HepG2 (cell line): Measurements from ENCODE around the gene SMIM24. TPM values are rescaled to one million over a fixed set of nuclear protein-coding genes. Genes with fewer than 3 reads are reported as not detected.

Source experiments
- ESRRA ChIP-seq: sonication (generic); formaldehyde crosslinking; IDR thresholded peaks from 2 replicates; pipeline ENCODE4 v1.5.1; 2020; ENCODE audit warnings: mild to moderate bottlenecking, low read depth, missing genetic modification reagents
- HMG20B ChIP-seq: conservative IDR thresholded peaks from 2 replicates; pipeline ENCODE4 v1.6.1; 2016; ENCODE audit warnings: missing genetic modification reagents, missing compliant biosample characterization
- KDM3A ChIP-seq: IDR thresholded peaks from 2 replicates; pipeline ENCODE4 v1.6.1; 2018; ENCODE audit warnings: low read depth, missing compliant biosample characterization
- MYNN ChIP-seq: sonication (generic); formaldehyde crosslinking; IDR thresholded peaks from 2 replicates; pipeline ENCODE4 v1.4.0; 2020; ENCODE audit warnings: mild to moderate bottlenecking, low read depth, missing genetic modification reagents
- NR2F6 ChIP-seq, 2 experiments: IDR thresholded peaks; 2 replicates each; pipeline ENCODE4 v1.6.1; 2016; ENCODE audit warnings: antibody characterized with exemption in 1 of 2, mild to moderate bottlenecking in 1 of 2
- SIX1 ChIP-seq: sonication (generic); formaldehyde crosslinking; IDR thresholded peaks from 2 replicates; pipeline ENCODE4 v1.4.0; 2020; ENCODE audit warnings: missing genetic modification reagents, borderline replicate concordance
- ZNF510 ChIP-seq: sonication (generic); formaldehyde crosslinking; IDR thresholded peaks from 2 replicates; pipeline ENCODE4 v1.4.0; 2020; ENCODE audit warnings: low read depth, mild to moderate bottlenecking, missing genetic modification reagents
- ZNF660 ChIP-seq: sonication (generic); formaldehyde crosslinking; IDR thresholded peaks from 2 replicates; pipeline ENCODE4 v1.5.1; 2020; ENCODE audit warnings: mild to moderate bottlenecking, low read depth, missing genetic modification reagents, borderline replicate concordance
- ZNF782 ChIP-seq: sonication (generic); formaldehyde crosslinking; IDR thresholded peaks from 2 replicates; pipeline ENCODE4 v1.4.0; 2020; ENCODE audit warnings: missing genetic modification reagents, mild to moderate bottlenecking, borderline replicate concordance
- polyA plus RNA-seq, 8 experiments: library from polyadenylated mRNA; depleted of rRNA in 3 of 8; stranded (reverse) in 7 of 8; unstranded in 1 of 8; fragments of >200 nt; fragmentation: Illumina TruSeq in 4 of 8; extraction: Trizol in 4 of 8; gene quantifications; 2 replicates each; pipeline versions ENCODE4 v1.2.1 to v1.2.3, GENCODE V29; 2011 to 2016; ENCODE audit warnings: low read depth in 4 of 8, missing spikeins in 1 of 8, mixed read lengths in 1 of 8; ENCODE audit not compliant: insufficient read depth in 1 of 8
- total RNA-seq, 5 experiments: library from RNA; depleted of rRNA; stranded (reverse); fragments of >200 nt; fragmentation: Illumina TruSeq; extraction: Trizol; gene quantifications; 2 replicates each; pipeline ENCODE4 v1.2.3, GENCODE V29; 2016; ENCODE audit warnings: low read depth in 1 of 5
- TF ChIP-seq, protein P1 (sequence below), 2 experiments: sonication (generic) in 1 of 2; formaldehyde crosslinking in 1 of 2; IDR thresholded peaks; 2 replicates each; pipeline versions ENCODE4 v1.6.1 to v1.9.0; 2014 to 2022; ENCODE audit warnings: antibody characterized with exemption in 1 of 2, borderline replicate concordance in 1 of 2, inconsistent platforms in 1 of 2, low read depth in 1 of 2, missing genetic modification reagents in 1 of 2
- TF ChIP-seq, protein P2 (sequence below): fragments of 450-650 bp; IDR thresholded peaks from 2 replicates; pipeline ENCODE4 v1.6.1; 2016
- TF ChIP-seq, protein P3 (sequence below): sonication (generic); formaldehyde crosslinking; IDR thresholded peaks from 2 replicates; pipeline ENCODE4 v1.5.0; 2020; ENCODE audit warnings: missing genetic modification reagents, mild to moderate bottlenecking, borderline replicate concordance
- TF ChIP-seq, protein P4 (sequence below): sonication (generic); formaldehyde crosslinking; IDR thresholded peaks from 2 replicates; pipeline ENCODE4 v1.8.1; 2023; ENCODE audit warnings: mild to moderate bottlenecking, moderate library complexity, missing genetic modification reagents

The SMIM24 gene
- total and polyA plus RNA-seq, 2 of the 13 experiments (the other 11 are each of a cell fraction or from before 2014, with no cell fraction given), result 11.2 to 70.6 TPM

DNA sequence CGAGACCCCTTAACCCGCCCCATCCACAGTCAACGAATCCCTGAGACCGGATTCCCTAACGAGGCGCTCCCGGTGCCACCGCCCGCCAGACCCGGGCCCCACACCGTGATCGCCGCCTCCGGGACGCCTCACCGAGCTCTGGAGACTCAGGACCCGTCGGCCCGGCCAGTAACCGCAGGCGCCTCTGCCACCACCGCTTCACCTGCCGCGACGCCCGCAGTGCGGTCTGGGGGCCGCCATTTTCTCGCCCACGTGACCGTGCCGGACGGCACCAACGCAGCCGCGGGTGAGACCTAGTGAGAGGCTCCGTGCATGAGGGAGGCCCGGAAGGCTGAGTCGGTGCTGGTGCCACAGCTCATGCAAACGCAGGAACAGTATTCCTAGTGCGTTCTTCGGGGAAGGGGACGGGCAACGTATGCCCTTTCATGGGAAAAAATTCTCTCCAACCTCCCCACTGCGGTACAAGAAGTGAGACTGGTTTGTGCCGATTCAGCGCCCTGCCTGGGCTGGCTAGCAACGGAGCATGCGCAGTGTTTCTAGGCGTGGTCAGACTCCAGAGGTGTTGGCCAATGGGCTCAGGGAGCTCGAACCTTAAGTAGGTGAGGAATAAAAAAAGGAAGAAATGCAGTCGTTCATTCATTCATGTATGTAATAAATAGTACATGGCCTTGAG is 20.2 kb upstream of the SMIM24 start, which contains the start of gene DOHH (continued):
- TF ChIP-seq, protein P1, sequence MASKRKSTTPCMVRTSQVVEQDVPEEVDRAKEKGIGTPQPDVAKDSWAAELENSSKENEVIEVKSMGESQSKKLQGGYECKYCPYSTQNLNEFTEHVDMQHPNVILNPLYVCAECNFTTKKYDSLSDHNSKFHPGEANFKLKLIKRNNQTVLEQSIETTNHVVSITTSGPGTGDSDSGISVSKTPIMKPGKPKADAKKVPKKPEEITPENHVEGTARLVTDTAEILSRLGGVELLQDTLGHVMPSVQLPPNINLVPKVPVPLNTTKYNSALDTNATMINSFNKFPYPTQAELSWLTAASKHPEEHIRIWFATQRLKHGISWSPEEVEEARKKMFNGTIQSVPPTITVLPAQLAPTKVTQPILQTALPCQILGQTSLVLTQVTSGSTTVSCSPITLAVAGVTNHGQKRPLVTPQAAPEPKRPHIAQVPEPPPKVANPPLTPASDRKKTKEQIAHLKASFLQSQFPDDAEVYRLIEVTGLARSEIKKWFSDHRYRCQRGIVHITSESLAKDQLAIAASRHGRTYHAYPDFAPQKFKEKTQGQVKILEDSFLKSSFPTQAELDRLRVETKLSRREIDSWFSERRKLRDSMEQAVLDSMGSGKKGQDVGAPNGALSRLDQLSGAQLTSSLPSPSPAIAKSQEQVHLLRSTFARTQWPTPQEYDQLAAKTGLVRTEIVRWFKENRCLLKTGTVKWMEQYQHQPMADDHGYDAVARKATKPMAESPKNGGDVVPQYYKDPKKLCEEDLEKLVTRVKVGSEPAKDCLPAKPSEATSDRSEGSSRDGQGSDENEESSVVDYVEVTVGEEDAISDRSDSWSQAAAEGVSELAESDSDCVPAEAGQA (IDR thresholded peaks at IDR 0.05; ENCODE audit: low read depth), result peak; percentile 66; the same call in 1 of the 2 replicates
- TF ChIP-seq, protein P1 (CRISPR knock-in tag; IDR thresholded peaks at IDR 0.05; ENCODE audit: borderline replicate concordance), result no peak
- peak; percentile 68; the same call in 1 of the 2 replicates for TF ChIP-seq ZNF510 (CRISPR knock-in tag)
- TF ChIP-seq, protein P2, sequence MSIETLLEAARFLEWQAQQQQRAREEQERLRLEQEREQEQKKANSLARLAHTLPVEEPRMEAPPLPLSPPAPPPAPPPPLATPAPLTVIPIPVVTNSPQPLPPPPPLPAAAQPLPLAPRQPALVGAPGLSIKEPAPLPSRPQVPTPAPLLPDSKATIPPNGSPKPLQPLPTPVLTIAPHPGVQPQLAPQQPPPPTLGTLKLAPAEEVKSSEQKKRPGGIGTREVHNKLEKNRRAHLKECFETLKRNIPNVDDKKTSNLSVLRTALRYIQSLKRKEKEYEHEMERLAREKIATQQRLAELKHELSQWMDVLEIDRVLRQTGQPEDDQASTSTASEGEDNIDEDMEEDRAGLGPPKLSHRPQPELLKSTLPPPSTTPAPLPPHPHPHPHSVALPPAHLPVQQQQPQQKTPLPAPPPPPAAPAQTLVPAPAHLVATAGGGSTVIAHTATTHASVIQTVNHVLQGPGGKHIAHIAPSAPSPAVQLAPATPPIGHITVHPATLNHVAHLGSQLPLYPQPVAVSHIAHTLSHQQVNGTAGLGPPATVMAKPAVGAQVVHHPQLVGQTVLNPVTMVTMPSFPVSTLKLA, result peak; percentile 48
- 0 out of 2 replicates have a peak, but pooled peaks have one; percentile 56 for TF ChIP-seq KDM3A (CRISPR knock-in tag)
- TF ChIP-seq ZNF660 (CRISPR knock-in tag), result no peak
- TF ChIP-seq, protein P3, sequence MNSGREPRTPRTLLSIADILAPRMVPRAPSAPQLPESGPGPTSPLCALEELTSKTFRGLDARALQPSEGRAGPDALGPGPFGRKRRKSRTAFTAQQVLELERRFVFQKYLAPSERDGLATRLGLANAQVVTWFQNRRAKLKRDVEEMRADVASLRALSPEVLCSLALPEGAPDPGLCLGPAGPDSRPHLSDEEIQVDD, result peak; percentile 88; the same call in 1 of the 2 replicates
- TF ChIP-seq HMG20B (CRISPR knock-in tag), result no peak; the same call in 1 of the 2 replicates
- TF ChIP-seq MYNN (CRISPR knock-in tag), result 0 out of 2 replicates have a peak, but pooled peaks have one; percentile 30
- TF ChIP-seq SIX1, result no peak
- TF ChIP-seq NR2F6 (IDR thresholded peaks at IDR 0.05), result no peak
- TF ChIP-seq NR2F6 (CRISPR knock-in tag; IDR thresholded peaks at IDR 0.05), result no peak; the same call in 1 of the 2 replicates
- TF ChIP-seq ESRRA, result peak; percentile 60; the same call in 1 of the 2 replicates
- TF ChIP-seq ZNF782 (CRISPR knock-in tag), result no peak; the same call in none of the 2 replicates
- TF ChIP-seq, protein P4, sequence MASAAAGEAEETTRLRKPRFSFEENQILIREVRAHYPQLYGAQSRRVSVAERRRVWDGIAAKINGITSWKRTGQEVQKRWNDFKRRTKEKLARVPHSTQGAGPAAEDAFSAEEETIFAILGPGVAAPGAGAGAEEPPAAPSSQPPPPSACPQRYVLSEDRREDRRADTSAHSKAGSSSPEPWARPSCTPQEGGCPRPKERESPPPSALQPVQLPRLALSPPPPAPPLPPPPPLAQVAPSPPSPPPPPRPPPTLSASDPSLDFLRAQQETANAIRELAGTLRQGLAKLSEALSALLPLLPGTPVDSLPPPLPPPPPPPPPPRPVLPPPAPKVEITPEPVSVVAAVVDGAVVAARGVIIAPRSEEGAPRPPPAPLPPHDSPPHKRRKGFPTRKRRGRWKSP (CRISPR knock-in tag), result peak; percentile 69; the same call in 1 of the 2 replicates
